K562 (cell line): ENCODE results near the gene CCNY.

Source experiments
- CEBPB ChIP-seq: fragments of 450-650 bp; IDR thresholded peaks from 2 replicates; pipeline ENCODE4 v1.6.1; 2016; ENCODE audit warnings: missing genetic modification characterization, missing compliant biosample characterization
- TCF7 ChIP-seq: sonication (generic); IDR thresholded peaks from 2 replicates; pipeline ENCODE4 v1.6.1; 2016; ENCODE audit warnings: antibody characterized with exemption, borderline replicate concordance
- YY1 ChIP-seq, 3 experiments: IDR thresholded peaks; 2 replicates each; pipeline ENCODE4 v1.6.1; 2011; ENCODE audit warnings: low read length in 2 of 3, mild to moderate bottlenecking in 2 of 3, moderate library complexity in 2 of 3, borderline replicate concordance in 1 of 3, control low read depth in 1 of 3, low read depth in 1 of 3; ENCODE audit not compliant: insufficient read depth in 3 of 3, insufficient replicate concordance in 2 of 3, control insufficient read depth in 1 of 3, insufficient read length in 1 of 3; ENCODE audit errors: extremely low read depth in 1 of 3
- ZBTB49 ChIP-seq: sonication (generic); formaldehyde crosslinking; IDR thresholded peaks from 2 replicates; pipeline ENCODE4 v1.8.0; 2022; ENCODE audit warnings: missing genetic modification reagents, mild to moderate bottlenecking, borderline replicate concordance

- TF ChIP-seq CEBPB (tag) (no peak), YY1 (IDR thresholded peaks at IDR 0.05; ENCODE audit: borderline replicate concordance in 1 of 3, control insufficient read depth in 1 of 3, extremely low read depth in 1 of 3, insufficient read depth in 3 of 3, insufficient read length in 1 of 3, insufficient replicate concordance in 2 of 3, low read depth in 1 of 3, low read length in 2 of 3) (no peak), ZBTB49 (no peak), TCF7 (no peak)
These were observed 4.7 kb downstream of the CCNY start for GRCh38 chr10:35340975-35341374.
